ENCODE results near the gene SCD5.

DNA sequence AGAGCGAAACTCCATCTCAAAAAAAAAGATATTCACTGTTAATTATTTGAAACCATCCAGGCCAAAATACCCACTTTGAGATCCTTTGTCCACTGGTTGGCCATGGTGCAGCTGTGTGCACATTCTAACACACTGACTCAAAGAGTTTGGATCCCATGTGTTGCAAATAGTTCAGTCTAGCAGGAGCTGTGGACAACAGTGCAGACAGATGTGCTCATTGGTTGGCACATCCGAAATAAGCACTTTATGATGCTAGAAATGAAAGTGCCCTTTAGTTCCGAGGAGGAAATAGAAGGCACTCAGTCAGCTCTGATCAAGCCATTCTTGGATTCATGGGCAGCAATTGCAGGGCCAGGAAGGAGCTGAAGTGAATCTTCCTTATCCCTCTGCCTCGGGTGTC is 173.8 kb downstream of the SCD5 start:
- TF ChIP-seq, protein P1, sequence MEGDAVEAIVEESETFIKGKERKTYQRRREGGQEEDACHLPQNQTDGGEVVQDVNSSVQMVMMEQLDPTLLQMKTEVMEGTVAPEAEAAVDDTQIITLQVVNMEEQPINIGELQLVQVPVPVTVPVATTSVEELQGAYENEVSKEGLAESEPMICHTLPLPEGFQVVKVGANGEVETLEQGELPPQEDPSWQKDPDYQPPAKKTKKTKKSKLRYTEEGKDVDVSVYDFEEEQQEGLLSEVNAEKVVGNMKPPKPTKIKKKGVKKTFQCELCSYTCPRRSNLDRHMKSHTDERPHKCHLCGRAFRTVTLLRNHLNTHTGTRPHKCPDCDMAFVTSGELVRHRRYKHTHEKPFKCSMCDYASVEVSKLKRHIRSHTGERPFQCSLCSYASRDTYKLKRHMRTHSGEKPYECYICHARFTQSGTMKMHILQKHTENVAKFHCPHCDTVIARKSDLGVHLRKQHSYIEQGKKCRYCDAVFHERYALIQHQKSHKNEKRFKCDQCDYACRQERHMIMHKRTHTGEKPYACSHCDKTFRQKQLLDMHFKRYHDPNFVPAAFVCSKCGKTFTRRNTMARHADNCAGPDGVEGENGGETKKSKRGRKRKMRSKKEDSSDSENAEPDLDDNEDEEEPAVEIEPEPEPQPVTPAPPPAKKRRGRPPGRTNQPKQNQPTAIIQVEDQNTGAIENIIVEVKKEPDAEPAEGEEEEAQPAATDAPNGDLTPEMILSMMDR (IDR thresholded peaks at IDR 0.05) = no peak
- TF ChIP-seq POLR2A (IDR thresholded peaks at IDR 0.05) = no peak

Data from right lobe of liver (tissue), 4 donors.